ENCODE data around the gene IFNA21.
"Not testable (repeated sequence)": the region's sequence is repeated elsewhere in the genome, so short reads cannot be mapped to it uniquely, and the experiment has no call there.

The IFNA21 gene

GRCh38 chr9:21137020-21137419 lies 29.4 kb downstream of the IFNA21 start:
- DNase-seq = no peak

- no peak for DNase-seq
These were observed 30.7 kb downstream of the IFNA21 start for GRCh38 chr9:21135736-21136135.

- not testable (repeated sequence) for DNase-seq
These were observed 38.3 kb downstream of the IFNA21 start for GRCh38 chr9:21128186-21128585.

GRCh38 chr9:21121595-21122251 lies 44.7 kb downstream of the IFNA21 start:
- DNase-seq = no peak

GRCh38 chr9:21121079-21121478 lies 45.4 kb downstream of the IFNA21 start:
- no peak for DNase-seq

- no peak for DNase-seq
These were observed 47.2 kb downstream of the IFNA21 start for GRCh38 chr9:21119093-21119770.

Data from NCI-H2029 treated with DMSO at 0.1 percent for 48 hours (cell line).